Measurements from ENCODE around the gene TUBB. TPM values are rescaled to one million over a fixed set of nuclear protein-coding genes. Genes with fewer than 3 reads are reported as not detected.
A peak's percentile ranks its signal among the peaks of the same experiment; 100 is the strongest.

The TUBB gene
- total RNA-seq, 3 donors from 2014 or later: 113 to 328 (median 307) TPM

DNA sequence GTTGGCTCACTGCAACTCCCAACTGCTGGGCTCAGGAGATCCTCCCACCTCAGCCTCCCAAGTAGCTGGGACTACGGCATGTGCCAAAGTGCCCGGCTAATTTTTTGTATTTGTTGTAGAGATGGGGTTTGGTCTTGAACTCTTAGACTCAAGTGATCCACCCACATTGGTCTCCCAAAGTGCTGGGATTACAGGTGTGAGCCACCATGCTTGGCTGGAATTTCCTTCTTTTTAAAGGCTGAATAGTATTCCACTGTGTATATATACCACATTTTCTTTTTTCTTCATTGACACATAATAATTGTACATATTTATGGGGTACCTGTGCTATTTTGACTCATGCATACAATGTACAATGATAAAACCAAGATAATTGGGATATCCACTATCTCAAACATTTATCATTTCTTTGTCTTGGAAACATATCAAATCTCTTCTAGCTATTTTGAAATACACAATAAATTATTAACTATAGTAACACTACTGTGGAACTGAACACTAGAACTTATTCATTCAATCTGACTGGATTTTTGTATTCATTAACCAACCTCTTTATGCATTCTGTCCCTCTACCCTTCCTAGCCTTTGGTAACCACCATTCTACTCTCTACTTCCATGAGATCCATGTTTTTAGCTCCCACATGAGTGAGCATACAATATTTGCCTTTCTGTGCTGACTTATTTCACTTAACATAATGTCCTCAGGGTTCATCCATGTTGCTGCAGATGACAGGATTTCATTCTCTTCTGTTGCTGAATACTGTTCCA lies 10.9 kb upstream of the TUBB start:
- TF ChIP-seq CTCF (IDR thresholded peaks at IDR 0.05): no peak
- DNase-seq (peak in 1 of 3 donors; percentile 2), ATAC-seq (no peak)
- Histone ChIP-seq H3K4me1 (ENCODE audit: low read depth) (no peaks in the 10 kb centered on the region), H3K9me3 (no peaks in the 10 kb centered on the region), H3K4me3 (no peak overlapping the region), H3K36me3 (ENCODE audit: low read depth) (no peaks in the 10 kb centered on the region)
- intact Hi-C loops (cut with DNase I, micrococcal nuclease): no loop called here

DNA sequence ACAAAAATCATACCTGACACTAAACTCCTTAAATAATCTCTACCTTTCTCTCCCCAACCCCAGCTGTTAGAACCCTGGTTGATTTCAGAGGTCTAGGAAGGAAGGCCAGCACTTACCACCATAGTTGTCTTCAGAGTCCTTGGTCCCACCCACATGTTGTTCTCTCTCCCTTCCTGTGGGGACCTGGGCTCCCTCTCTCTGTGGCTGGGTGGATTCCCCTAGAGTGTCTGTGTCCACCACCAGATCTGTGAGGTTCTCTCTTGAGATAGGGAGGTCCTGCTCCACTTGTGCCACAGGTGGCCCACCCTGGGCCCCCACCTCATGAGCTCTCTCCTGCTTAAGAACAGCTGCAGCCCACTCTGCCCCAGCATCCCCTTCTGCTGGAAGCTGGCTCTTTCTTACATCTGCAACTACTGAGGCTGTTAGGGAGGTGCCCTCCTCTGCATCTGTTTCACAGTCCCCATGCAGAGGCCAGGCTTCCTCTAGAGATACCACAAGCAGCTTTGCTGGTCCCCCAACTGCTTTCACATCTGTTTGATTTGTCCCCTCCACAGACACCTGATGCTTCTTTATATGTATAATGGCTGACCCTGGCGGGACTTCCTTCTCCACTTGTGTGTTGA lies 8.3 kb upstream of the TUBB start:
- intact Hi-C loops (cut with DNase I, micrococcal nuclease): no loop called here

GRCh38 chr6:30712441-30712945 lies 7.7 kb upstream of the TUBB start:
- peaks cover 4% of the 10 kb centered on the region for H3K4me1 ChIP-seq (ENCODE audit: low read depth)
- no peak overlapping the region for H3K4me3 ChIP-seq
- DNase-seq (no peak), ATAC-seq (no peak)
- TF ChIP-seq CTCF (IDR thresholded peaks at IDR 0.05): no peak
- intact Hi-C loops (cut with DNase I, micrococcal nuclease): no loop called here
- H3K36me3 ChIP-seq (ENCODE audit: low read depth): no peaks in the 10 kb centered on the region
- H3K9me3 ChIP-seq: no peaks in the 10 kb centered on the region

More for the DNA sequence above, 8.3 kb upstream of the TUBB start:
- peak in 1 of 3 donors; percentile 12 for DNase-seq
- Histone ChIP-seq H3K4me1 (ENCODE audit: low read depth) (peaks cover 4% of the 10 kb centered on the region), H3K4me3 (no peak overlapping the region), H3K36me3 (ENCODE audit: low read depth) (no peaks in the 10 kb centered on the region), H3K9me3 (no peaks in the 10 kb centered on the region)
- no peak for TF ChIP-seq CTCF (IDR thresholded peaks at IDR 0.05)
- ATAC-seq: no peak

GRCh38 chr6:30714263-30714662 lies 5.9 kb upstream of the TUBB start:
- ATAC-seq: no peak
- H3K36me3 ChIP-seq (ENCODE audit: low read depth): no peaks in the 10 kb centered on the region
- no peaks in the 10 kb centered on the region for H3K9me3 ChIP-seq
- H3K4me3 ChIP-seq: no peak overlapping the region
- no peak for DNase-seq
- TF ChIP-seq CTCF (IDR thresholded peaks at IDR 0.05): no peak
- intact Hi-C loops (cut with DNase I, micrococcal nuclease): no loop called here
- peaks cover 18% of the 10 kb centered on the region for H3K4me1 ChIP-seq (ENCODE audit: low read depth)

DNA sequence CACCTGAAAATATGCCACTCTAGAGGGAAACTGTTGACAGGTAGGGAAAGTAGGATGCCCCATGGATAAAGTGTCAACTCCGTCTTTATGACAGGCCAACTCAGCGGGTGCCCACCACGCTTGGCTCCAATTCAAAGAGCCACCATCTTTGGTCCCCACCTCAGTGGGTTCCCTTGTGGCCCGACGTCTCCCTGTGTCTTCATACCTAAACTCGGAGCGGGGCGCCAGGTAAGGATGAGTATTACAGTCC lies 3.3 kb upstream of the TUBB start:
- no peak for TF ChIP-seq CTCF (IDR thresholded peaks at IDR 0.05)
- intact Hi-C loops (cut with DNase I, micrococcal nuclease): no loop called here
- ATAC-seq: no peak
- H3K4me1 ChIP-seq (ENCODE audit: low read depth): peaks cover 23% of the 10 kb centered on the region
- H3K4me3 ChIP-seq: peak overlapping the region; percentile 25
- no peaks in the 10 kb centered on the region for H3K36me3 ChIP-seq (ENCODE audit: low read depth)
- DNase-seq: no peak
- no peaks in the 10 kb centered on the region for H3K9me3 ChIP-seq

Measured in mucosa of descending colon (tissue), 3 donors.